GM18499 (cell line): ENCODE data around the gene RNF141.

Source experiments
- ATAC-seq: cut with Tn5 transposase; IDR thresholded peaks from one replicate; pipeline ENCODE4 v1.9.1; 2021; ENCODE audit warnings: moderate number of reproducible peaks; ENCODE audit not compliant: insufficient read depth, unreplicated experiment

Gene RNF141

DNA sequence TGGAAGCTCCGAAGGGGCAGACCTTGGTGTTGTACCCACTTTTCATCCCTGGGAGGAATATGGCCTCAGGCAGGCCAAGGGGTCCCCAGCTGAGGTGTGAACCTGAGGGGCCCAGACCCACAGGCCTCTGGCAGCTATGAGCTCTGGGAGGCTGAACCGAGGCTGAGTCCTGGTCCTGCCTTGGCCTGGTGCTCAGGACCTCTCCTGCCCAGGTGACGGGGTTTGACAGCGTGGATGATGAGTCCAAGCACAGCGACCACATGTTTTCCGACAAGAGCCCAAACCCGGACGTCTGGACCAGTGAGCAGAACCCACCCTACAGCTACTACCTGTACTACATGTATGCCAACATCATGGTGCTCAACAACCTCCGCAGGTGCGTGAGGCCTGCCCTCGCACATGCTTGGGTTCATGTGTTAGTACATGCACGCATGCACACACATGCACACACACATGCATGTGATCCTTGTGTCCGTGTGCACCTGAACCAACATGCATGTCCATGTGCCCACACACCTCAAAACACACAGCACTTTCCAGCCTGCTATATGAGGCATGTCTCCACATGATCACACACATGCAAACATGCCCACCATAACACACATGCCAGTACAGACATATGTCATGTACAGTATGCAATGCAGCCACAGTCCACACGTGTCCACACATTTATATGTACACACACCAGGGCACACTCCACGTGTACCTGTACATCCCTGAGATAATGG is 40.9 kb downstream of the RNF141 start:
- ATAC-seq, result no peak

DNA sequence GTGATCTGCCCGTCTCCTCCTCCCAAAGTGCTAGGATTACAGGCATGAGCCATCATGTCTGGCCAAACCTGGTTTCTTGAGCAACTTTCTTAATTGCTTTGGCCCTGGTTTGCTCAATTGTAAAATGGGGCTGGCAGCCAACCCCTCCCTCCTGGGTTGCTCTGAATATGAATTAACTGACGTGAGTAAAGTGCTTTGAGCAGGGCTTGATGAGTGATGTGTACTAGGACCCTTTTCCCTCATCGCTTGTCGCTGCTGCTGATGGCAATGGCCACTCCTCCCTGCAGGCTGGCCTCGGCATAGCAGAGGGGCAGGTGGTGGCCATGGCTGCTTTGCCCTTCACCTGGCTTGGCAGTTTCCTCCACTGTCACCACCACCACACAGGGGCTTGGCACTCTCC is 41.5 kb downstream of the RNF141 start:
- no peak for ATAC-seq

DNA sequence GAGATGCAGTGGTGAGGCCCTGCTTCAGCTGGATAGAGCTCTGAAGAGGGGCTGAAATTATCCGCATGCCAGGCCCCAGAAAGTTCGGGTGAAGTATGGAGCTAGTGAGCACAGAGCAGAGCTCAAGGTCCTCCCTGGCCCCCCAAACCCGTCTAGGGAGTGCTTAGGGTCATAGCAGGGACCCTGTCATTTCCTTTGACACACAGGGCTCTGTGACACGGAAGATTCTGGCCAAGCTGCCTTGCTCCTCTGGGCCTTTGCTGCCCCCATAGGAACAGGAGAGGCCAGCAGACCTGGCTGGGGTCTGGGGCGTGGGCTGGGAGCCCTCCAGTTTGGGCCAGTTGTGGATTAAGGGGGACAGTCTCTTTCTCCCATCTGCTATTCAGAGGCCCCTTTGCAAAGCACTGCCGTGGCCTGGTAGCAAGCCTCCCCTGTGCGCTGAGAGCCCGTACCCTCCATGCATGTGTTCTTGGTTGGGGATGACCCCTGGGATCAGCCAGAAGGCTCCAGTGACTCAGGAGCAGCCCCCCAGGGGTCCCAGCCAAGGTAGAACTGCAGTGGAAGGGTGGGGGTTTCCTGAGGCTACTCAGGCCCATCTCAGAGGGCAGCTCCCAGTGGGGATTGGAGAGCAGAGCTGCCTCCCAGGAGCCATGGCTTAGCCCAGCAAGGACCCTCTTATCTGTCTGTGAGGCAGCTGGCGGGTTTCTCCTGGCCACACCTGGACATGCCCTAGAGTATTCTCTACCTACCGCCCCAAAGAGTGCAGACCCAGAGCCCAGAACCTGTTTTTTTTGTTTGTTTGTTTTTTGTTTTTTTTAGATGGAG is 42.3 kb downstream of the RNF141 start:
- ATAC-seq, result no peak

DNA sequence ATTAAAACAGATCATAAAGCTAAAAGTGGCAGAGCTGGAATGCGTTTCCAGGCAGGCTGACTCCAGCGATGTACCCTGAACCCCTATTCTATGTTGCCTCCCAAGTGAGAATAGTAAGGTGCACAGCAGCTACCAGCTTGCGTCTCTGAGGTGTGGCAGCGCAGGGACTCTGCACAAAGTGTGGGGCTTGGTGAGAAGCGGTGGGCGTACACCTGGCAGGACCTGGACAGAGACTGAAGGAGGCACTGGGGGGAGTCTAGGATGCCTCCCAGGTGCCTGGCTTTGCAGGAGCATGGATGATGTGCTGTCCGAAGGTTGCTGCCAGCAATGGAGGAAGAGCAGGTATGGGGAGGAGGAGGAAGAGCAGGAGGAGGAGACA is 43.0 kb downstream of the RNF141 start:
- ATAC-seq, result no peak

DNA sequence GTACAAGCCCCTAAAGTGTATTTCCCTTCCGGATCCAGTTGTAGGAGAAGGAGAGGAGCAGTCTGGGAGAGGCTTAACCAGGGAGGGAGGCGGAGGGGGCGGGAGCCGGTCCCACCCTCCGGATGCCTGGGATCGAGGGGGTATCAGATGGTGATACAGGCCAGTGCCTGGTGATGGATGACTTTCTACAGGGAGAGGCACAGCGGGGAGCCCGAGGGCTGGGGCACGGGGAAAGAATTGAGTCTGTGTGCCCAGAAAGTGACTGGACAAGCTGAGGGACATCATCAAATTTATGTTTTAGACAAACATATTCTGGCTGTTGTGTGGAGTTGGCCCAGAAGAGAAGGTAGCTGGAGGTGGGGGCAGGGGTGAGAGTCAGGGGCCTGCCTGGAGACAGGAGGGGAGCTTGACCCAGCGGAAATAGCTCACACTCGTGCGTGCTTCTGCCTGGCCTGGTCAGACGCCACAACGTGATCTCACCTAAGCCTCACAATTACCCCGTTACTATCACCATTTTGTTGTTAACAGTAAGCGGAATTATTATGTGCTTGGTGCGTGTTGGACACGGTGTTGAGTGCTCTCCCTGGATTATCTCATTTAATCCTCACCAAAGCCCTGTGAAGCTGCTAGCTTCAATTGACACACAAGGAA is 43.5 kb downstream of the RNF141 start:
- ATAC-seq, result no peak

DNA sequence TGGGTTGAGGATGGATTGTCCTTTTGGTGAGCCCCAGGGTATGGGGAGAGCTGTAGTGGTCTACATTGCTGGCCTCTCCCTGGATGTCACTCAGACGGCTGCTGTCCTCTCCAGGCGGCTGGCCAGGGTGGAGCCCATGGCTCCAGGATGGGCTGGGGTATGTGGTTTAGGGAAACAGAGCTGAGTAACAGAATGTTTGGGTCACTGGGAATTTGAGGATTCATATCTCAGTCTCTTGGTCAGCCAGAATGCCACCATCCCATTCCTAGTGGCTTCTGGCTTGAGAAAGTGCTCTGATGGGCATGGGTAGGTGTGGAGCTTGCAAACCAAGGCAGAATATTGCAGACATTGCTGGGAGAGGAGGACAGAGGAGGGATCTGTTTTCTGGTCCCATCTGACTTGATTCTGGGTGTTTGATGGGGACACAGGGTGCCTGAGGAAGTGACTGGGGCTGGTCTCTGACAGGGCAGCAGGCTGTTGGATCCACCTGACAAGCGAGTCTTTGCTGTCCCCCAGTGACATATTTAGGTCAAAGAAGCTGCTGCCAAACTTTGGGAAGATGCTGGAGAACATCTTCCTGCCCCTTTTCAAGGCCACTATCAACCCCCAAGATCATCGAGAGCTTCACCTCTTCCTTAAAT is 44.6 kb downstream of the RNF141 start:
- no peak for ATAC-seq

DNA sequence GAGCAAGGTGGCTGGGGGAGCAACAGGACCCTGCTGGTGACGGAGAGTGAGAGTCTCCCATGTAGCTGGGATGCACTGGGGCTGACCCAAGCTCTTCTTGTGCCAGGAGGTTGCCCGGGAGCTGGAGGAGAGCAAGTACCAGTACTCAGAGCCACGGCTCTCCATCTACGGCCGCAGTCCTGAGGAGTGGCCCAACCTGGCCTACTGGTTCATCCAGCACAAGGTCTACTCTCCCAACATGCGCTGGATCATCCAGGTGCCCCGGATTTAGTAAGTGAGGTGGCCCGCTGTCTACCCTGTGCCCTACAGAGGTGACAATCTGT is 45.6 kb downstream of the RNF141 start:
- no peak for ATAC-seq

DNA sequence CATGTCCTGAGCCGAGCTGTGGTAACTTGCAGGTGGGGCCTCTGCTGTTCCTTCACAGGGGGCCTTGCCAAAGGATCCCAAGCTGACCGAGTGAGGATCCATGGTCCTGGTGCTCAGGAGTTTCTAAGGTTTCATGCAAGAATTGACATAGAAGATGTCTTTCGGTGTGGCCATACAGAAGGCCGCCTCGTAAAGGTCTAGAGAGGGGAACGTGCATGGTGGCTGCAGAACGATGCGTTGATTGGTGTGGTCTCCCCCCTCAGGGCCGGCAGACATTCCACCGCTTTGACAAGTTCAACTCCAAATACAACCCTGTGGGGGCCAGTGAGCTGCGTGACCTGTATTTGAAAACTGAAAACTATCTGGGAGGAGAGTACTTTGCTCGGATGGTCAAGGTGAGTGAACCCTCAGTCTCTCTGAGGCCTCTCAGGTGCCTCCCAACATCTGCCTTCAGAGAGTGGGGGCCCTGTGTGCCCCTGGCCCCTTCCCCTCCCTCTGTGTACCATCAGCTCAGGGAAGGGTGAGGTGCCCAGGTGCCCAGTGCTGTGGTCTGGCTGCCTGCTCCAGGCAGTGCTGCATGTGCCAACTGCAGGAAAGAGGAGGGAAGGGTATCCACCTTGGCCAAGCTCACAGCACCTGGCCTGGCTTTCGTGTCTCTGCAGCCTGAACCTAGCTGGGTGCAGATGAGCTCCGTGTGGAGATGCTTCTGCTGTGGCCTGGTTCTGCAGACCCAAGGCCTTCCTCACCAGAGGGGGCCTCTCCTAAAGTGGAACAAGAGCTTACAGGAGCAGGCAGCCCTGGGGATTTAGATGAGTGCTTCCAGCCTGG is 46.1 kb downstream of the RNF141 start:
- no peak for ATAC-seq

DNA sequence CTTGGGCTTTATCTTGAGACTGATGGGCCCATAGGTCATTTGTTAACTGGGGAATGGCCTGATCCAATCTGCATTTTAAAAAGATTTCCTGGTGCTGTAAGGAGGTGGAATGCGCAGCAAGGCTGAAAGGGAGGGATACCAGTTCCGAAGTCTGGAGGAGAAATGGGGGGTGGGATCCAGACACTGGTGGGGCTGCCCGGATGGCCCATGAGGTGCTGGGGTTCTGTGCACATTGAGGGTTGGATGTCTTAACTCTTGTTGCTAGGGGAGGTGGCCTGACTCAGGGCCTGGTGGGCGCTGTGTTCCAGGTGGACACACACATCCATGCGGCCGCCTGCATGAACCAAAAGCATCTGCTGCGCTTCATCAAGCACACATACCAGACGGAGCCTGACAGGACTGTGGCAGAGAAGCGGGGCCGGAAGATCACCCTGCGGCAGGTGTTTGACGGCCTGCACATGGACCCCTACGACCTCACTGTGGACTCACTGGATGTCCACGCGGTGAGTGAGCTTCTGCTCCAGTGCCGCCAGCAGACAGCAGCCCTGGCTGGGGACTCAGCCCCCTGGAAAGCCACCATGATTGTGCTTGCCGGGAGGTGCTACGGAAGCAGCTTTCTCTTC is 47.8 kb downstream of the RNF141 start:
- ATAC-seq, result no peak

DNA sequence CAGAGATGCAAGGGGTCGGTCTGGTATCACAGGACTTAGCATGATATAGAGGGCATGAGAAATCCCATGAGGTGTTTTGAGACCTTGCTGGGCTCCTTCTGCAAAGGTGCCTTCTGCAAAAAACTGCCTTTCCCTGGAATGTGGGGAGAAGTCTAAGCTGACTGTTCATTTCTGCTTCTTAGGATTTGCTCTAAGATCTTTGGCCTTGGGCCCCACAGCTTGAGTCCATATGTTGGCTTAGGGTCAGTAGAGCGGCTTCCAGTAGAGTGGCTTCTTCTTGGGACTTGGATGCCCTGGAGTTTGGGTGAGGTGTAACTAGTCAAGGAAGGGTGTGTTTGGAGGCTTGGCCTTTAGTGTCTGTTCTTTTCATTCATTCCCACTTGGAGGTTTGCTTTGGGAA is 48.9 kb downstream of the RNF141 start:
- ATAC-seq, result no peak

DNA sequence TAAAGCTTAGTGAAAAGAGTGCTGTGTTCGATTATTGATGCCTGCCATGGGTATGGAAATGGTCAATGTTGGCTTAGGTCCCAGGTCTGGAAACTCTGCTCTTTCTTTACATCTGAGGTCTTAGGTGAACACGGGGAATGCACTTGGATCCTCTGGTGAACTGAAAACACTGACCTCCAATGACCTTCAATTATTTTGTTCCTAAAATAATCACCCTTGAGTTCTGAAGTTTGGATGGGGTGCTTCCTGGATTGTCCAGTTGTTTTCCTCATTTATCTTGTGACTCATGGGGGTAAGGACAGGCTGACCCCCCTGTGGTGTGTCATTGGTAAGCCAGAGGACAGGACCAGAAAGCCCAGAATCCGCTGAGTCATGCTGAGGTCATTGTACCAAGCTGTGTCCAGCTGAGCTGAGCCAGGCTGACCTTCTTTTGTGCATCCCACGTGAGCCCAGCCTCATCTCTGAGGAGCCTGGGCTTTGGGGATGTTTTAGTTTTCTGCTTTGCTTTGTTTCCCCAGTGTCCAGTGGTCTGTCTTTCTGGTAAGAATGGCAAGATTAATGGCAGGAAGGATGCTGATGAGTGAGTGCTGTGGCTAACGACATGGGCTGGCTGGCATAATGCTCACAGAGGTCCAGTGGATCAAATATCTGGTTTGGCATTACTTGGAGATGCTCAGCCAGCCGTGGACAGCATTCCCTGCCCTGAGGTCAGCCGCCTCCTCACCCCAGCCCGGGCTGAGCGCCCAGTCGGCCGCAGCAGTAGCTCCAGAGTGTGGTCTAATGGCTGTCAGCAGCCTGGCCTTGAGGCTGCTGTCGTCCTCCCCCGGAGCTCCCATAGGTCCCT is 50.4 kb downstream of the RNF141 start:
- ATAC-seq, result no peak

DNA sequence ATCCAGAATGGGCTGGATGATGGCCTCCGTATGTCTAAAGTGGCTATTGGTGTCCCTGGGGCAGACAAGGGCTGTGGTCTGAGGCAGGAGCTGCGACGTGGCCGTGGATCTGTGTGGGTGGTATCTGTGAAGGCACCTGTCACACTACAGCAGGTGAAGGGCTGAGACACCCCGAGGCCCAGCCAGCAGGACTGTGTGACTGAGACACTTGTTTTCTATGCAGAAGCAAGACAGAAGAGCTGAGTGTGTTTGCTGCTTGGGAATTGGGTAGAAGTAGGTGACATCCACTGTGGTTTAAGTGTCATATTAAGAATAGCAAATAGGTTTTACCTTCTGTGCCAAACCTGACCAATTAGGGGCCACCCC is 51.0 kb downstream of the RNF141 start:
- ATAC-seq, result no peak

DNA sequence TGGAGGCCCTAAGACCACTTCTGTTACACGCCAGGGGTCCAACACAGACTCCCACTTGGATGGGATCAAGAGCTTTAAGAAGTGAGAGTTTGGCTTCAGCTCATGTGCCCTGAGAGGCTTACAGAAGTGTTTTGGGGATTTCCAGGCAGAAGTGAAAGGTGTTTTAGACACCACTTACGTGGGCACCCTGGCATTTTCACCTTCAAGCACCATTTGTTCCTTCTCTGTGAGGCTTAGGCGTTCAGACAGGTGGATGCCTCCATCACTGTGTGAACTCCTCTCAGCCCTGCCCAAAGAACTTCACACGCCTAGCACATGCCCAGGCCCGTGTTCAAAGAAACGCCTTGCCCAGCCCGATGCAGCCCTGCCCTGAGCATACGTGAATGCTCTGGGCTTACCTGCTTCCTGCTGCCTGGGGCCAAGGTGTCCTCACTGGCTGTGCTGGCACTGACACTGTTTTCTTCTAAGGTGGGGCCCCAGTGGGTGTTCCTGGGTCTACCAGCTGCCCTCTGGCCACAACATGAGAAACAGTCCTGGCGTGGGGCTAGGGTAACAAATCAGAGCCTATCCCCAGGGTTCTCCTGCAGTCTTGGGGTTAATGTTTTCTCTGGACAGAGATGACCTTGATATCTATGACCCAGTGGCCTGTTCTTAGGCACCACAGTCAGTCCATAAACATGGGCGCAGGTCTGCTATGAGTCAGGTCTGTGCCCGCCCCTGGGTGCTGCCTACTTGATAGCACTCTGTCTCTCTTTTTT is 51.9 kb downstream of the RNF141 start:
- ATAC-seq, result no peak

DNA sequence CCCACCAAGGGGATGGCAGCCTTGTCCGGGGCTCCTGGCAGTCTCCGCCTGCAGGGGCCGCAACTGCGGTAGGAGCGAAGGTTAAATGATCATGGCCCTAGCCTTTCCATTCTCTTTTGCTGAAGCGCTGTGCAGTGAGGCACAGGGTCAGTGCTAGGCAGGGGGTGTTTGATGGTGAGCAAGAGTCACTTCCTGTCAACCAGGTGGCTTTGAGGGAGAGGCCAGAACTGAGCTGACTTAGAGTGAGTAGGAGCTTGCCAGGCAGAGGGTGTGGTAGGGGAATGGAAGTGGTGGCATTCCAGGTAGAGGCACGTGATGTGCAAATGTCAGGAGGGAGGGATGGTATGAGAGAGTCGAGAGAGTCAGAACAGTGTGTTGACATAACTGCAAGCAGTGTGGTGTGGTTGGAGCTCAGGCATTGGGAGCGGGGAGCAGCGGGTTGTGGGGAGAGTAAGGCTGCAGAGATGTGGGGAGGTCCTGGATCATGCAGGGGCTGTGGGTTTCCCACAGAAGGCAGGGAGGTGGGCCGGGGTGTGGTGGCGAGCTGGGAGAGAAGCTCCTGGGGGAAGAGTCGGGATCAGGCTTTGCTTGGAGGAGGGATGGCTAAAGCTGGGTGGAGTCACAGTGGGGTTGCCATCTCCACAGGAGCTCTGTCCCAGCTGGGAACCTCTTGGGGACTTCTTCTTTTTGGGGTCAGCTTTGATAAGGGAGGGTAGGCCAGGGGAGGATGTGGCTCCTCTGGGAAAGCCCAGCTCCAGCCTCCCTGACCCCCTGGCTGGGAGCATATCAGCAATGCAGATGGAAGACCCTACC is 52.7 kb downstream of the RNF141 start:
- no peak for ATAC-seq

DNA sequence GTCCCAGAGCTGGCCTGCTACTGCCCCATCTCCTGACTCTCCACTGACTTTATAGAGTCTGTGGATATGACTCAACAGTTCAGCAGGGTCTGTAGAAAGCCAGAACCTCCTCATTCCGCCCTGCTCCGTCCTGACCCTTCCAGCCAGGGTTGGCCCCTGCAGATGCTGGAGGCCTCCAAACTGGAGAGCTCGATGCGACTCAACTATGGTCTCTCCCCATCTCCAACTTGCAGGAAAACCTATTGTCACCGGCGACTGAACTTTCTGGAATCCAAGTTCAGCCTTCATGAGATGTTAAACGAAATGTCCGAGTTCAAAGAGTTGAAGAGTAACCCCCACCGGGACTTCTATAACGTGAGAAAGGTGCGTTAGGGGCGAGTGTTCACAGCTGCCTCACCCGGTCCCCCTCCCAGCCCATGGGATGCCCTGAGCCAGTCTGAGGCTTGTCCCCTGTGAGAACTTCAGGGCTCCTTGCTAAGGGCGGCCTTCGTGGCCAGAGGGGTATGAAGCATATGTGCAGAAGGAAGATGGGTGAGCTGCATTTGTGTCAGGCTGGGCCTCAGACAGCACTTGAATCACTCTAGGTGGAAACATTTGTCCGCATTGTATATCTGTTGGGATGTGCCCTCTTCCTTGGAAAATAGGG is 53.9 kb downstream of the RNF141 start:
- ATAC-seq, result no peak

DNA sequence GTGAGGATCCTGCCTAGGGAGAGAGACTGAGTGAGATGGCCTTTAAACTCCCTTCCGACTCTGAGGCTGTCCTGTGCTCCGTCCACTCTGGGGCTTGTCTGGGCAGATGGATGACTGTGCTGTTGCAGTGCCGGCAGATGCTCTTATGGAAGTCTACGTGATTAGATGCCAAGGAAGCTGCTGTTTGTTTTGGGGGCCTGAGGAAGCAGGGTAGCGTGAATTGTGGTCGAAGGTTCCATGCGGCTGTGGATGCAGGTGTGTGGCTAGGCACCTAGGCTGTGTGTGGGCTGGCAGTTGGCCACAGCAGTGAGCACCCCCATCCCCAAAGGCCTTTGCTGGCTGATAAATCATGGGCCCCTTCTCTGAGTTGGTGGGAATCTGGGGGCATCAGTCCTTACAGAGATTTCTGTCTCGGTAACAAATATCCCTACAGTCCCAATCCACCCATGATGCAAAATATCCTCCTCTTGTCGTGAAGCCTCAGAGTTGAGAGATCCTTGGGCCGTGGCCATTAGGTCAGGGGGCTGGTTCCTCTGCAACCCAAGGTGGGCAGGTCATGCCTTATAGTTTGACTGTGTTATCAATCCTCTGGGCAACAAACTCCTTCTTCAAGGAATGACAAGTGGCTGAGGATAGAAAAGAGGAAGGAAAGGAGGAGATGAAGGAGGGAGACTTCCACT is 54.7 kb downstream of the RNF141 start:
- ATAC-seq, result no peak
